Ovary (tissue), 9 donors: ENCODE measurements around the gene TMOD2. TPM values are rescaled to one million over a fixed set of nuclear protein-coding genes. Genes with fewer than 3 reads are reported as not detected.

Experiments
- DNase-seq, 5 donors: peaks; one replicate each; pipeline ENCODE4 v3.0.0-alpha.2; 2019 to 2020
- H3K27ac ChIP-seq, 2 donors: fragments of 200-600 bp; one replicate each; pipeline versions ENCODE4 v1.5.1 to v1.8.0; 2019 to 2022
- H3K27me3 ChIP-seq: fragments of 200-600 bp; one replicate; pipeline ENCODE4 v1.8.0; 2022
- H3K36me3 ChIP-seq: fragments of 200-600 bp; sonication (generic); one replicate; pipeline ENCODE4 v1.5.1; 2019
- H3K4me1 ChIP-seq: one replicate; pipeline ENCODE4 v1.8.1; 2013; ENCODE audit warnings: mild to moderate bottlenecking, moderate library complexity; ENCODE audit not compliant: insufficient read depth
- H3K4me3 ChIP-seq: fragments of 200-600 bp; sonication (generic); one replicate; pipeline ENCODE4 v1.5.1; 2017
- H3K9me3 ChIP-seq, 2 donors: fragments of 200-600 bp in 1 of 2; sonication (generic) in 1 of 2; one replicate each; pipeline versions ENCODE4 v1.5.1 to v1.8.1; 2013 to 2019; ENCODE audit warnings: mild to moderate bottlenecking in 1 of 2, moderate library complexity in 1 of 2
- EP300 ChIP-seq: sonication (generic); formaldehyde crosslinking; IDR thresholded peaks from one replicate; pipeline ENCODE4 v1.6.1; 2017; ENCODE audit warnings: antibody characterized with exemption
- POLR2A ChIP-seq: fragments of 450-650 bp; IDR thresholded peaks from one replicate; pipeline ENCODE4 v1.6.1; 2017; ENCODE audit warnings: antibody characterized with exemption, mild to moderate bottlenecking, moderate library complexity
- WGBS, 3 donors: extraction: QIAGEN DNeasy Blood & Tissue Kit in 1 of 3; methylation state at CpG; one replicate each; pipeline versions ENCODE4 v1.1.5 to v1.1.7; 2013 to 2017; 5-methylcytosine and 5-hydroxymethylcytosine counted together
- intact Hi-C, 4 donors: fragments of 100-400 bp; cut with DNase I; formaldehyde crosslinking; loops; one replicate each; pipeline versions ENCODE4 v1.11.0 to v1.15.1; 2022 to 2023
- polyA plus RNA-seq, 2 donors: library from polyadenylated mRNA; stranded (reverse); fragments of 200-250 nt in 1 of 2; fragments of 350-450 nt in 1 of 2; fragmentation: Illumina TruSeq in 1 of 2; extraction: RNeasy Lipid Tissue Mini Kit (QIAGEN cat#74804) in 1 of 2; gene quantifications; one replicate each; pipeline ENCODE4 v1.2.3, GENCODE V29; 2013 to 2014
- total RNA-seq, 7 donors: library from RNA; depleted of rRNA in 2 of 7; stranded (reverse); fragments of >200 nt in 2 of 7; fragmentation: NEBNext Ultra II Directional in 3 of 7; extraction: Animal tissue kit (Norgen Biotek cat#: 25700) in 3 of 7; gene quantifications; one replicate each; pipeline versions ENCODE4 v1.1.0 to v1.2.4, GENCODE V29; 2016 to 2023
- TF ChIP-seq, protein P1 (sequence below), 3 donors: fragments of 450-650 bp in 2 of 3; fragments of 200-600 bp in 1 of 3; IDR thresholded peaks; one replicate each; pipeline versions ENCODE4 v1.5.1 to v1.8.0; 2016 to 2022; ENCODE audit warnings: antibody characterized with exemption in 3 of 3, mild to moderate bottlenecking in 1 of 3
- donor health status: DM: no; HTN: no; CAD: no; lungs with moderate emphysema.
- donor health status: DM: no; HTN: no; CAD: no.
- donor health status: Bipolar disorder and iron deficiency.
- donor health status: DM: yes; HTN: yes; CAD: no.
- donor health status: DM: no; HTN: no; CAD: no.
- donor health status: DM: yes; HTN: yes; CAD: no.

The TMOD2 gene
- total and polyA plus RNA-seq, 9 donors, result 3.4 to 15.7 (median 11.9) TPM

DNA sequence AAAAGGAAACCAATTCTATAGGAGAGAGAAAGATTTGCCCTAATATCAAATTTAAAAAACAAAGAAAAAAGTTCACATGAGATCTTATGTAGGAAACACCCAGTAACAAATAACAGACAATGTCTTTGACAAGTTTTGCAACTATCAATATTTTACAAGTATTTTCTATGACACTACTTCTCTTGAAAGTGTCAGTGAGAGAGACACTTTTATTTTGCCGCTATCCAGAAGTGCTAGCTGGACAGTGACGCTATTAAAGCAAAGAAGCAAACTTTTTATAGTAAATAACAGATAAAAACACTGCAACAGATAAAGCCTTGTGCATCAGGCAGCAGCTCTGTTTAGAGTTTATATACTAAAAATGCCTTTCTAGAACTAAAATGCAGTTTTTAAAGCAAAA, 27.2 kb upstream of the TMOD2 start:
- no peaks in the 10 kb centered on the region for H3K36me3 ChIP-seq
- no peaks in the 10 kb centered on the region for H3K27me3 ChIP-seq
- intact Hi-C loops, result no loop called here
- no peak overlapping the region for H3K4me3 ChIP-seq
- H3K9me3 ChIP-seq, result no peaks in the 10 kb centered on the region
- H3K4me1 ChIP-seq, result peaks cover 14% of the 10 kb centered on the region
- 60 to 75% (median 63%) methylated on average over 2 of the region's 2 CpGs for WGBS, 3 donors
- no peak overlapping the region for H3K27ac ChIP-seq
- TF ChIP-seq EP300, result no peak
- TF ChIP-seq POLR2A, result no peak
- TF ChIP-seq, protein P1, sequence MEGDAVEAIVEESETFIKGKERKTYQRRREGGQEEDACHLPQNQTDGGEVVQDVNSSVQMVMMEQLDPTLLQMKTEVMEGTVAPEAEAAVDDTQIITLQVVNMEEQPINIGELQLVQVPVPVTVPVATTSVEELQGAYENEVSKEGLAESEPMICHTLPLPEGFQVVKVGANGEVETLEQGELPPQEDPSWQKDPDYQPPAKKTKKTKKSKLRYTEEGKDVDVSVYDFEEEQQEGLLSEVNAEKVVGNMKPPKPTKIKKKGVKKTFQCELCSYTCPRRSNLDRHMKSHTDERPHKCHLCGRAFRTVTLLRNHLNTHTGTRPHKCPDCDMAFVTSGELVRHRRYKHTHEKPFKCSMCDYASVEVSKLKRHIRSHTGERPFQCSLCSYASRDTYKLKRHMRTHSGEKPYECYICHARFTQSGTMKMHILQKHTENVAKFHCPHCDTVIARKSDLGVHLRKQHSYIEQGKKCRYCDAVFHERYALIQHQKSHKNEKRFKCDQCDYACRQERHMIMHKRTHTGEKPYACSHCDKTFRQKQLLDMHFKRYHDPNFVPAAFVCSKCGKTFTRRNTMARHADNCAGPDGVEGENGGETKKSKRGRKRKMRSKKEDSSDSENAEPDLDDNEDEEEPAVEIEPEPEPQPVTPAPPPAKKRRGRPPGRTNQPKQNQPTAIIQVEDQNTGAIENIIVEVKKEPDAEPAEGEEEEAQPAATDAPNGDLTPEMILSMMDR (IDR thresholded peaks at IDR 0.05), result no peak
- no peak for DNase-seq

DNA sequence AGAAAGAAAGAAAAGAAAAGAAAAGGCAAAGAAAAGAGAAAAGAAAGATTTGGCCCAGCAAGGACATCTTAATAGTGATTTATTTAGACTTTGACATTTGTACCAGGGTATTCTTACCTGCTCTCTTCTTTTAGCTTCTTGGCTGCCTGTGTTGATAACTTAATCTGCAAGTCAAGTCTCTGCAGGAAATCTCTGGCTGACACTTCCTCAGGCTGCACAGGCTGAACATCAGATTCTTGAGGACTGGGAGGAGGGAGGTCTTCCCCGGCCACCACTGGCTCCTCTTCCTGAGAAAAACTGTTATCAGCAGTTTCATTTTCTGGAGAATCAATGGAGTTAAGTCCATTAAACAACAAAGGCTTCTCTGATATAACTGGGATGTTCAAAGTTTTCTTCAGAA, 26.7 kb upstream of the TMOD2 start:
- no peak overlapping the region for H3K27ac ChIP-seq
- H3K9me3 ChIP-seq, result no peaks in the 10 kb centered on the region
- H3K4me3 ChIP-seq, result no peak overlapping the region
- H3K27me3 ChIP-seq, result no peaks in the 10 kb centered on the region
- no peak for TF ChIP-seq POLR2A
- TF ChIP-seq, protein P1 (IDR thresholded peaks at IDR 0.05), result no peak
- no peak for TF ChIP-seq EP300
- DNase-seq, result no peak
- H3K36me3 ChIP-seq, result no peaks in the 10 kb centered on the region
- whole genome bisulfite sequencing, 3 donors, result 34 to 55% (median 50%) methylated on average over 1 of the region's 1 CpG
- intact Hi-C loops, result no loop called here
- H3K4me1 ChIP-seq, result peaks cover 14% of the 10 kb centered on the region

DNA sequence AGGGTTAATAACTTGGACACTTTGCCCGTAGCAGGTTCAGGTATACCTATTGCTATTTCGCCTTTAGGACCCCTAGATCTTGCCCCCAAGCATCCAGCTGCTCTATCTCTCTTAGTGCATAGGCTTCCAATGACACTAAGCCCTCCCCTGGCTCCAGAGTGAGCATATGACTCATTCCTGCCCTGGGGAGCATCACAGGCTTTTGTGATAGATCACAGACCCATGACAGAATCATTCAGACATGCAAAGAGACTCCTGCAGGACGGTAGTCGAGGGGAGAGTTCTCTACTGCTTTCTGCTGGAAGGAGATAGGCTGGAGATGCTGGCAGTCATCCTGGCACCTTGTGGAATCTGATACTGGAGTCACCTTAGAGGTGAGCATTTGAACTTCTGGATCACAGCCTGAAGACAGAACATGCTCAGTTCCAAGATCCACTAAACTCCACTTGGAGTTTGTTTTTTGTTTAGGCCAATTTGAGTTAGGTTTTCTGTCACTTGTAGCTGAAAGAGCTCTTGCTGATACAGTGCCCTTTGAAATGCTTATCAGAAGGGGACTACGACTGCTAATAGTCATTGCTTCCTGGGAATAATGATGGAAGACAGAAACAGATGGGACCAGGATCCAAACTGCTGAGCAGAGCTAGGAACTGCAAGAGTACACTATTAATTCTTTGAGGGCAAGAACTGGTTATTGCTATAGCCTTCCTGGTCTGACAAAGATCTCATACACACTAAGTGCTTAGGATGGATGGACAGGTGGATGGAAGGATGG, 24.9 kb upstream of the TMOD2 start:
- intact Hi-C loops, result no loop called here
- no peaks in the 10 kb centered on the region for H3K27me3 ChIP-seq
- H3K27ac ChIP-seq, result peak overlapping the region in 1 of 2 donors; percentile 11
- DNase-seq, result peak; percentile 39 to 77 (median 57)
- 16 to 21% (median 19%) methylated on average over 5 of the region's 5 CpGs for WGBS, 3 donors
- H3K4me1 ChIP-seq, result peaks cover 17% of the 10 kb centered on the region
- H3K36me3 ChIP-seq, result no peaks in the 10 kb centered on the region
- H3K4me3 ChIP-seq, result no peak overlapping the region
- TF ChIP-seq, protein P1 (IDR thresholded peaks at IDR 0.05), result no peak
- no peak for TF ChIP-seq POLR2A
- TF ChIP-seq EP300, result no peak
- no peaks in the 10 kb centered on the region for H3K9me3 ChIP-seq

DNA sequence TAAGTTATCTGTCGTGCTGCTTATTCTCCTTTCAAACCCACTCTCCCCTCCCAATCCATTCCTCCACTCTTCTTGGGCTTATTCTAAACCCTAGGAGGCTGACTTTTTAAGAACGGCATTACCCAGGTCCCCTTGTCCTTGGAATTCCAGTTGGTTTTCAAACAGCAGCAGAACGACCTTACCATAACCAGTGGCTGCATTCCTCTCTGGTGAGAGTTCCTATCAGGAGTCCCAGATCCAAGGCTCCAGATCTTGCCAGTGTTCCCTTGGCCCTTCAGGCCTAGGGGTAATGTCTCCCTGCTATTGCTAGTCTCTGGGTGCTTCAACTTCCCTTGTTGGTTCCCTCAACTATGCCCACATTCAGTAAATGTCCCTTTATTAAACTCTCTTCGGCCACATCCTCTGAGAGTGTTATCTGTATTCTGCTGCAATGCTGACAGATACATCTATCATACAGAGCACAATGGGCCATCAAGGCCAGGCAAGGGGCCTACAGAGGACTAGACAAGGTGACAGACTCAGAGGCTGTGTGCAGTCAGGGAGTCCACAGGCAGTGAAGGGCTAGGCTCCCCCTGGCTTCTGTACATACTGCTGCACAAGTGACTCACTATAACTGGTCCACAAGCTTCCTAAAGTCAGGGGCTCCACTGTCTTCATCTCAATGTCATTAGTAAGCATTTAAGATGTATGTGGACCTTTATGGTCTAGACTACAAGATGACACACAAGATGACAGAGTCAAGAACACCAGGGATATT, 24.1 kb upstream of the TMOD2 start:
- H3K27ac ChIP-seq, result peak overlapping the region in 1 of 2 donors; percentile 11
- intact Hi-C loops, result no loop called here

More for the DNA sequence above, 24.1 kb upstream of the TMOD2 start:
- WGBS, 3 donors, result 54 to 60% (median 54%) methylated on average over 4 of the region's 4 CpGs
- Histone ChIP-seq H3K36me3 (no peaks in the 10 kb centered on the region), H3K4me1 (peaks cover 21% of the 10 kb centered on the region), H3K4me3 (no peak overlapping the region), H3K9me3 (no peaks in the 10 kb centered on the region), H3K27me3 (no peaks in the 10 kb centered on the region)
- TF ChIP-seq EP300, result no peak
- TF ChIP-seq, protein P1 (IDR thresholded peaks at IDR 0.05), result no peak
- TF ChIP-seq POLR2A, result no peak
- no peak for DNase-seq
